HTERT RPE-1 (cell line): ENCODE data around the gene SIGLEC9.
"Not testable (repeated sequence)": the region's sequence is repeated elsewhere in the genome, so short reads cannot be mapped to it uniquely, and the experiment has no call there.

ENCODE experiments used
- in situ Hi-C: fragments of 300-500 bp; cut with MboI; formaldehyde crosslinking; loops from 4 replicates; pipeline ENCODE4 v1.14.3; 2020; ENCODE audit warnings: low sequenced_read_pairs

SIGLEC9 gene

DNA sequence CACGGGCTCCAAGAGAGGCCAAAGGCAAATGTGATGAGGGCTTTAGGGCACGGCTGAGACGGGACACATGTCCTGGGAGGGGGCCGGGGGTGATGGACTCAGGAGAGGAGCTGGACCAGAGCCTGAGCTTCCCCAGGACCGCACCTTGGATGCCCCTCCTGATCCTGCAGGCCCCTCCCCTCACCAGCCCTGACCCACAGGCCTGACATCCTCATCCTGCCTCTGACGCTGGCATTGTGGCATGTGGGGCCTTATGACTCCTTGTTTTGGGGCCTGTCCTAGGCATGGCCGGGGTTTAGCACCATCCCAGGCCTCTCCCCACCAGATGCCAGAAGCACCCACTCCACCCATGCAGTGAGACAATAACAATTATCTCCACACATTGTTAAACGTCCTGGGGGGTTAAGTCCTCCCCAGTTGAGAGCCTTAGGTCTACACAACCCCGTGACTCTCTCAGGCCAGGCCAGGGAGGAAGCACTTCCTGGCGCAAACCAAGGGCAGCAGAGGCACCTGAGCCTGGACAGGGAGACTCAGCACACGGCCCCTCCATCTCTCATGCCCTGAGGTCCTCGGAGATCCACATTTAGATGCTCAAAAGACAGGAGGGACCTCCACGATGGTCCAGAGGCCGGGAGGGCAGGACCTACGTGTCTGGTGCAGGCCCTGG lies 18.2 kb downstream of the SIGLEC9 start:
- in situ Hi-C loops: not testable (repeated sequence)

GRCh38 chr19:51143486-51143885 lies 18.8 kb downstream of the SIGLEC9 start:
- in situ Hi-C loops: no loop called here

- in situ Hi-C loops: no loop called here
Observed at GRCh38 chr19:51144482-51145045, 19.9 kb downstream of the SIGLEC9 start.

GRCh38 chr19:51145916-51146493 lies 21.3 kb downstream of the SIGLEC9 start:
- in situ Hi-C loops: no loop called here

DNA sequence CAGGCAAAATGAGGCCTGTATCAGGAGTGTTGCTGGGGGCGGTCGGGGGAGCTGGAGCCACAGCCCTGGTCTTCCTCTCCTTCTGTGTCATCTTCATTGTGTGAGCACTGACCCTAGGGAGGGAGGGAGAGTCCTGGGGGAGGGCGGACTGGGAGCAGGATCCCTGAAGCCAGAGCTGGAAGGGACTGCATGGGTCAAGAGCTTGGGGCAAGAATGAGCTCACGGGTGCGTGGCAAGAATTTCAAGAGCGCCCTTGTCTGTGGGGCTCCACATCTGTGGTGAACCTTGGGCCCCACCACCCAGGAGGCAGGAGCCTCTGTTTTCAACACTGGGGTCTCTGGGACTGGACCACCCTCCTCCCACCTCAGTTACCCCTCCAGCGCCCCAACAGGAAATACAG lies 22.0 kb downstream of the SIGLEC9 start:
- in situ Hi-C loops: no loop called here

- in situ Hi-C loops: no loop called here
Observed at GRCh38 chr19:51147663-51148062, 23.0 kb downstream of the SIGLEC9 start.

GRCh38 chr19:51148580-51148979 lies 23.9 kb downstream of the SIGLEC9 start:
- in situ Hi-C loops: no loop called here

DNA sequence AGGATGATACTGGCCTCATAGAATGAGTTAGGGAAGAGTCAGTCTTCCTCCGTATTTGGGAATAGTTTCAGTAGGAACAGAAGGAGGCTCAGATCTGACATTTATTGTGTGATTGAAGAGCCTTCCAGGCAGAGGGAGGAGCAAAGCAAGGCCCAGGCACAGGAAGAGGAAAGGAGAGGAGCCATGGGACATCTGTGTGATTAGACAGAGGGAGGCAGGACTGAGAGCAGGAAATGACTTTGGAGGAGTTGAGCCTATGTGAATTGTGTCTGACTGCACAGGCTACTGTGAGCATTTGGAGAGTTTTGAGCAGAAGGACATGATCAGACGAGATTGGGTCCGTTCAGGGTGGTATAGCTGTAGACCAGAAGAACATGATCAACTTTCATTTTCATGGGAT lies 25.9 kb downstream of the SIGLEC9 start:
- in situ Hi-C loops: no loop called here

- in situ Hi-C loops: no loop called here
Observed at GRCh38 chr19:51156710-51157109, 32.0 kb downstream of the SIGLEC9 start.

DNA sequence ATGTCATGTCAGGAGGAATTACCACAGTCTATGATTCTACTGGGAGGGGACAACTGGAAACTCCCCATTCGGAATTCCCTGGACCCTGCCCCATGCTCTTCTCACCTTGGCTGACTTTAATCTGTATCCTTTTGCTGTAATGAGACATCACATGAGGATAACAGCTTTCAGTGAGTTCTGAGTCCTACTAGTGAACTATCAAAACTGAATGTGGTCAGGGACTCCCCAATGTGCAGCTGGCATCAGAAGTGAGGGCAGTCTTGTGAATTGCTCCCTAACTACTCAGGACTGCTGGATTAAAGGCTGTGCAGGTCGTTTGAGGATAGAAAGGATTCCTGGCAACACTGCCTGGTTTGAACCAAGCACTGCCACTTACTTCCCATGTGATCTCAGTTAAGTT lies 32.6 kb downstream of the SIGLEC9 start:
- in situ Hi-C loops: no loop called here

DNA sequence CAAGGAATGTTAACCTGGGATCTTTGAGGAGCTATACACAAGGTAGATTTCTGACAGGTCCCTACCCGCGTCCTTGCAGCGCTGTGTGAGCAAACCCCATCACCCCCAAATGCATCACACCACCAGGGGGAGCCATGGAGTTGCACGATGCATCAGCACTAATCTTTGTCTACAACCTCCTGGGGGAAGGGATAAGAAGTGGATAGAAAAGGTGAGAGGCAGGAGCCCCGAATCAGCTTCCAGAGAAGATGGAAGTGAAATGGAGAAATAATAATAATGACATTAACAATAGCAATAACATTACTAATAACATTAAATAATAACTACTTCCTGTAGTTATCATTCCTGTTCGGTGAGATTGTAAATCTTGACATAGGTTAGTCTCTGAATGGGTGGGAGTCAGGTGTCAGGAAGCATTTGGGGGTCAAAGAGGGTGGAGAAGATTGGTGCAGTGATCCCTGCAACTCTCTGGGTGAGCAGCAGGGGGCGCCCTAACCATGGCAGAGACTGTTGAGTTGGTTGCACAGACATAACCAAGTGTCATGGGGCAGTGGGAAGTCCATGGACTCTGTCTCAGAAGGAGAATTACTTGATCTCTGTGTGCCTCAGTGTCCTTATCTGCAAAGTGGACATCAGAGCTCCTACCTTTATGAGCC lies 33.9 kb downstream of the SIGLEC9 start:
- in situ Hi-C loops: no loop called here

- in situ Hi-C loops: no loop called here
Observed at GRCh38 chr19:51159656-51160055, 35.0 kb downstream of the SIGLEC9 start.

DNA sequence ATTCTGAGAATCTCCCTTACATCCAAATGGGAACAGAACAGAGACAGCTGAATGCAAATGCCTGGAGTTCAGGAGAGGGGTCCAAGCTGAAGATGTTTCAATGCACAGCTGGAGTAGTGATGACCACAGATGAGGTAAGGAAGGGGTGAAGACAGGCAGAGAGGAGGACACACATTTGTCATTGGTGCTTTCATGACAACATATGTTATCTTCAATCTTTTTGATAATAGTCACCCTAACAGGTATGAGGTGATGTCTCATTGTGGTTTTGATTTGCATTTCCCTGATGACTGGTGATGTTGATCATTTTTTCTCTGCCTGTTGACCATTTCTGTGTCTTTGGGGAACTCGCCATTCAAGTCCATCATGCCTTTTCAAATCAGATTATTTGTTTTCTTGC lies 36.6 kb downstream of the SIGLEC9 start:
- in situ Hi-C loops: no loop called here

DNA sequence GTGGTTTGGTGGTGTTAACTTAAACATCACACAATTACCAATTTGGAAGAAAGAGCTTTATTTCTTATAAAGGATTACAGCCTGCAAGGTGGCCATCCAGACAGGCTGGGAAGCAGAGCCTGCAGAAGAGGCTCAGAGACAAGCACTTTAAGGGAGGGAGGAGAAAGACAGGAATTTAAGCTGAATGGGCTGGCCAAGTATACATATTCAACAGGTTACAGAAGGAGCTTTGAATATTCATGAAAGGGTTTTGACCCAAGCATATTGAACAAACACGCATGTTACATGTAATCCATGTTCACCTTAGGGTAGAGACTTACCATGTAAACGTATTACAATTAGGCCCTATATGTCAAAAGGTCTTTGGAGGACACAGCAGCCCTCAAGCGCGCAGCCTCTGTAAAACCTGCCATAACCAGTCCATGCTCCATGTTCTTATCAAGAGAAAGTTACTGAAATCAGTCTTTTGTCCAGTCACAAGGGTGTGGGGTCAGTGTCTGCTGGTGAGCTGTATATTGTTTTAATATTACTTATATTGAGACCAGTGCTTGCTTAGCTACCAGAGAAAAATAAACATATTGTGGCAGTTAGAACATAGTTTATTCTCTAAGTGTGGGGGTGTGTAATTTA lies 37.3 kb downstream of the SIGLEC9 start:
- in situ Hi-C loops: no loop called here

GRCh38 chr19:51163257-51163656 lies 38.6 kb downstream of the SIGLEC9 start:
- in situ Hi-C loops: no loop called here

- in situ Hi-C loops: no loop called here
Observed at GRCh38 chr19:51164215-51164614, 39.5 kb downstream of the SIGLEC9 start.

- in situ Hi-C loops: no loop called here
Observed at GRCh38 chr19:51166846-51167490, 42.3 kb downstream of the SIGLEC9 start.

GRCh38 chr19:51168564-51169282 lies 44.0 kb downstream of the SIGLEC9 start:
- in situ Hi-C loops: no loop called here

GRCh38 chr19:51169283-51169918 lies 44.7 kb downstream of the SIGLEC9 start:
- in situ Hi-C loops: not testable (repeated sequence)

GRCh38 chr19:51172223-51172622 lies 47.5 kb downstream of the SIGLEC9 start:
- in situ Hi-C loops: no loop called here
